Measurements from ENCODE around the gene SWT1.

GRCh38 chr1:185245466-185245865 lies 88.5 kb downstream of the SWT1 start:
- no peak for TF ChIP-seq CTCF (IDR thresholded peaks at IDR 0.05 in 8 of 11, conservative IDR thresholded peaks at IDR 0.05 in 3 of 11)
- TF ChIP-seq POLR2AphosphoS5 (IDR thresholded peaks at IDR 0.05): no peak
- TF ChIP-seq POLR2A (IDR thresholded peaks at IDR 0.05): no peak

Data from spleen (tissue), 7 donors.